SK-N-SH (cell line): ENCODE measurements around the gene CENPL. TPM values are rescaled to one million over a fixed set of nuclear protein-coding genes. Genes with fewer than 3 reads are reported as not detected.

ENCODE experiments used
- CTCF ChIA-PET: fragments of 300-600, 350-600 bp; formaldehyde crosslinking; extraction: SDS; loops from one replicate; lab custom pipeline; 2021; lab: Yijun Ruan, JAX
- POLR2A ChIA-PET: fragments of 350-600 bp; sonication (Branson Sonifier 250); formaldehyde crosslinking; extraction: SDS; loops from one replicate; lab custom pipeline; 2020; ENCODE audit warnings: antibody characterized with exemption, inconsistent platforms; lab: Yijun Ruan, JAX
- DNase-seq: peaks from one replicate; pipeline ENCODE4 v3.0.0; 2012
- H2AFZ ChIP-seq: fragments of 200-600 bp; sonication (generic); 2 replicates; pipeline ENCODE4 v1.8.1; 2016; ENCODE audit warnings: antibody characterized with exemption, mild to moderate bottlenecking, low read depth
- H3F3A ChIP-seq: fragments of 200-600 bp; sonication (generic); replicated peaks from 2 replicates; pipeline ENCODE3; 2016; ENCODE audit warnings: antibody characterized with exemption, mild to moderate bottlenecking; ENCODE audit not compliant: insufficient read depth
- H3K27ac ChIP-seq, 2 experiments: fragments of 200-500 bp in 1 of 2; fragments of 200-600 bp in 1 of 2; sonication (Bioruptor generic) in 1 of 2; sonication (generic), shearing (Covaris generic) in 1 of 2; 2 replicates each; pipeline versions ENCODE4 v1.5.1 to v1.6.1; 2014 to 2016; ENCODE audit warnings: low read depth in 2 of 2, inconsistent platforms in 1 of 2, low read length in 1 of 2, mild to moderate bottlenecking in 1 of 2, mixed read lengths in 1 of 2
- H3K27me3 ChIP-seq: fragments of 200-600 bp; sonication (generic), shearing (Covaris generic); 2 replicates; pipeline ENCODE4 v1.6.1; 2016; ENCODE audit warnings: mixed run types; ENCODE audit not compliant: insufficient read depth
- H3K36me3 ChIP-seq, 2 experiments: fragments of 200-500 bp in 1 of 2; fragments of 200-600 bp in 1 of 2; sonication (Bioruptor generic) in 1 of 2; sonication (generic) in 1 of 2; replicated peaks in 1 of 2; 2 replicates each; pipeline versions ENCODE3 to v1.5.1; 2014 to 2016; ENCODE audit warnings: low read length in 1 of 2, mild to moderate bottlenecking in 1 of 2; ENCODE audit not compliant: insufficient read depth in 2 of 2, control insufficient read depth in 1 of 2
- H3K4me1 ChIP-seq, 2 experiments: fragments of 200-500 bp in 1 of 2; fragments of 200-600 bp in 1 of 2; sonication (Bioruptor generic) in 1 of 2; sonication (generic), shearing (Covaris generic) in 1 of 2; 2 replicates each; pipeline versions ENCODE4 v1.5.1 to v1.6.1; 2014 to 2016; ENCODE audit warnings: low read depth in 1 of 2, low read length in 1 of 2, mixed run types in 1 of 2; ENCODE audit not compliant: insufficient read depth in 2 of 2, control insufficient read depth in 1 of 2
- H3K4me2 ChIP-seq: fragments of 200-600 bp; sonication (generic), shearing (Covaris generic); 2 replicates; pipeline ENCODE4 v1.6.1; 2017; ENCODE audit warnings: mixed run types
- H3K4me3 ChIP-seq, 2 experiments: fragments of 200-500 bp in 1 of 2; fragments of 200-600 bp in 1 of 2; sonication (Bioruptor generic) in 1 of 2; sonication (generic), shearing (Covaris generic) in 1 of 2; 2 replicates each; pipeline versions ENCODE4 v1.5.1 to v1.8.1; 2014 to 2016; ENCODE audit warnings: low read depth in 2 of 2, inconsistent platforms in 1 of 2, low read length in 1 of 2, mild to moderate bottlenecking in 1 of 2, mixed read lengths in 1 of 2, moderate library complexity in 1 of 2
- H3K79me2 ChIP-seq: fragments of 200-600 bp; sonication (generic); 2 replicates; pipeline ENCODE4 v1.8.1; 2017; ENCODE audit warnings: mild to moderate bottlenecking; ENCODE audit not compliant: insufficient read depth
- H3K9ac ChIP-seq: fragments of 200-600 bp; sonication (generic); 2 replicates; pipeline ENCODE4 v1.6.1; 2017; ENCODE audit warnings: mixed run types
- H3K9me2 ChIP-seq: fragments of 200-600 bp; sonication (generic); 2 replicates; pipeline ENCODE4 v1.6.1; 2017; ENCODE audit warnings: mixed run types
- H3K9me3 ChIP-seq: fragments of 200-600 bp; sonication (generic); 2 replicates; pipeline ENCODE4 v1.6.1; 2017; ENCODE audit warnings: mixed run types, mild to moderate bottlenecking, moderate library complexity
- H4K20me1 ChIP-seq: fragments of 200-600 bp; sonication (generic); 2 replicates; pipeline ENCODE4 v1.6.1; 2017; ENCODE audit warnings: mild to moderate bottlenecking, mixed run types; ENCODE audit not compliant: insufficient read depth
- CHD2 ChIP-seq: fragments of 150-350 bp; IDR thresholded peaks from 2 replicates; pipeline ENCODE4 v1.6.1; 2018; ENCODE audit warnings: low read length; ENCODE audit not compliant: partially characterized antibody
- ELF1 ChIP-seq: IDR thresholded peaks from 2 replicates; pipeline ENCODE4 v1.4.0; 2012
- EP300 ChIP-seq, 2 experiments: IDR thresholded peaks; 2 replicates each; pipeline versions ENCODE4 v1.4.0 to v1.6.1; 2012; ENCODE audit warnings: borderline replicate concordance in 1 of 2, low read depth in 1 of 2, low read length in 1 of 2
- EZH2phosphoT487 ChIP-seq: fragments of 200-600 bp; sonication (generic); IDR thresholded peaks from 2 replicates; pipeline ENCODE4 v1.6.1; 2017; ENCODE audit warnings: low read depth, mixed run types, mild to moderate bottlenecking, antibody characterized with exemption, moderate library complexity, borderline replicate concordance
- FOSL2 ChIP-seq: IDR thresholded peaks from 2 replicates; pipeline ENCODE4 v1.4.0; 2012; ENCODE audit warnings: low read depth, mild to moderate bottlenecking, moderate library complexity, borderline replicate concordance
- FOXM1 ChIP-seq: IDR thresholded peaks from 2 replicates; pipeline ENCODE4 v1.4.0; 2012; ENCODE audit warnings: low read depth, mild to moderate bottlenecking
- GATA2 ChIP-seq: sonication (generic); formaldehyde crosslinking; IDR thresholded peaks from 2 replicates; pipeline ENCODE4 v1.5.0; 2020; ENCODE audit warnings: mild to moderate bottlenecking, missing genetic modification reagents
- MEF2A ChIP-seq: IDR thresholded peaks from 2 replicates; pipeline ENCODE4 v1.4.0; 2012; ENCODE audit warnings: low read depth, borderline replicate concordance
- MXI1 ChIP-seq: IDR thresholded peaks from 2 replicates; pipeline ENCODE4 v1.6.1; 2012; ENCODE audit warnings: mild to moderate bottlenecking, low read depth, low read length, improper control_type of control experiment
- NFIC ChIP-seq: IDR thresholded peaks from 2 replicates; pipeline ENCODE4 v1.4.0; 2012; ENCODE audit warnings: borderline replicate concordance
- NRF1 ChIP-seq: IDR thresholded peaks from 2 replicates; pipeline ENCODE4 v1.6.1; 2012; ENCODE audit warnings: low read depth, mild to moderate bottlenecking, low read length
- PBX3 ChIP-seq: IDR thresholded peaks from 2 replicates; pipeline ENCODE4; 2012
- POLR2AphosphoS5 ChIP-seq: IDR thresholded peaks from 2 replicates; pipeline ENCODE4 v1.6.1; 2012; ENCODE audit warnings: low read depth, low read length
- RAD21 ChIP-seq: IDR thresholded peaks from 2 replicates; pipeline ENCODE4 v1.6.1; 2012; ENCODE audit warnings: mild to moderate bottlenecking, low read length
- RFX5 ChIP-seq: IDR thresholded peaks from 2 replicates; pipeline ENCODE4 v1.6.1; 2012; ENCODE audit warnings: mild to moderate bottlenecking, improper control_type of control experiment, low read length
- RXRA ChIP-seq: IDR thresholded peaks from 2 replicates; pipeline ENCODE4 v1.4.0; 2012; ENCODE audit warnings: low read depth, mild to moderate bottlenecking, borderline replicate concordance
- SIN3A ChIP-seq: IDR thresholded peaks from 2 replicates; pipeline ENCODE4 v1.6.1; 2012; ENCODE audit warnings: low read depth, mild to moderate bottlenecking, low read length, moderate library complexity, borderline replicate concordance
- YY1 ChIP-seq: IDR thresholded peaks from 2 replicates; pipeline ENCODE4 v1.4.0; 2012; ENCODE audit warnings: low read depth, mild to moderate bottlenecking
- WGBS: methylation state at CpG from one replicate; pipeline ENCODE4 v1.1.6; 2017; ENCODE audit warnings: low lambda C conversion rate; 5-methylcytosine and 5-hydroxymethylcytosine counted together
- polyA plus RNA-seq, 3 experiments: library from polyadenylated mRNA; depleted of rRNA; stranded (reverse); fragments of >200 nt; gene quantifications; 2 replicates each; pipeline ENCODE4 v1.2.3, GENCODE V29; 2012
- TF ChIP-seq, protein P1 (sequence below): IDR thresholded peaks from 2 replicates; pipeline ENCODE4 v1.6.1; 2012; ENCODE audit warnings: mild to moderate bottlenecking, low read depth, low read length, moderate library complexity
- TF ChIP-seq, protein P2 (sequence below): IDR thresholded peaks from 2 replicates; pipeline ENCODE4 v1.4.0; 2012; ENCODE audit warnings: low read depth
- TF ChIP-seq, protein P3 (sequence below): IDR thresholded peaks from 2 replicates; pipeline ENCODE4 v1.4.0; 2012; ENCODE audit warnings: low read depth, borderline replicate concordance
- TF ChIP-seq, protein P4 (sequence below): fragments of 150-350 bp; IDR thresholded peaks from 2 replicates; pipeline ENCODE4 v1.6.1; 2016; ENCODE audit warnings: mild to moderate bottlenecking, low read depth, low read length

CENPL gene
- polyA plus RNA-seq (2012; rRNA removed): 4.0 and 6.9 TPM in 2 replicates
- polyA plus RNA-seq (2012; cell fraction: cytosol; rRNA removed): 5.7 and 6.5 TPM in 2 replicates
- 2.0 and 4.4 TPM in 2 replicates for polyA plus RNA-seq (2012; cell fraction: nucleus; rRNA removed)

DNA sequence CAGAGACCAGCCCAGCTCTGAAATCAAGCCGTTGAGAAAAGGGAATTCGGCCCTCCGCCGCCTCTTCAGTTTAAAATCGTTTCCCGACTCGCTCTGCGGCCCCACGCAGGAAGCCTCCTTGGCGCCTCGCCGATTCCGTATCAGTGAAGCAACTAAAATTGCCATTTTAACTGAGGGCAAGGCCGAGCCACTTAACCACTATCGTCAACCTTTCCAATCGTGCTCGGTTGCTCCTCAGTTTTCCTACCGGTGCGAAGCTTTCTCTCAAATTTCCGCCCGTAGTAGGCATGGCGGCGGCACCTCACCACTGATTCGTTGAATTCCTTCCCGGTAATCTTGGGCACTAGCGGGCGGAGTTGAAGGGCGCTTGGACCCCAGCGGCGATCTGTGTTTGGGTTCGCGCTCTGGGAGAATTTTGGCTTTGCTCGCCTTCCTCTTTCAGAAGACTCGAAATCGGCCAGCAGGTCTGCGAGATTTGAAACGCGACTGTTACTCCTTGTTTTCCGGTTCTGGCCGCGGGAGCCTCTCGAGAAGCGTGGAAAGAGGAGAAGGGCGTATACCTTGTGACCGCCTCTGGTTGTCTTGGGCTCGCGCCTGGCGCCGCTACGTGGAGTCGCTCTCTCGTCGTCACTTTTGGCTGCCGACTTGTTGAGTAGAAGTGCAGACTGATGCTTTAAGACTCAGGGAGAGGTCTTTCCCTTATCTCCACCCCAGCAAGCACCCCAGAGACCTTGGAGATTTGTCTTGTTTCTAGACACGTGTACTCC, at the start of gene CENPL, which contains the start of gene DARS2:
TSS of gene CENPL (minus strand) at position 569 of the 767 bp plus-strand sequence. CDS start 13,584 bp downstream, outside the sequence.
TSS of gene DARS2 (plus strand) at position 359 of the 767 bp plus-strand sequence. CDS start 557 bp downstream, outside the sequence.
- POLR2A ChIA-PET: interaction anchor here (1.0 to 1.7 kb wide), 6 partner anchors 10 to 348 kb away, joined by 3 to 8 read pairs (median 4); partner anchors contain the start of genes GAS5, PRDX6 and ZBTB37
- Histone ChIP-seq H3K4me3 (peak within 1 kb of the TSS; percentile 76 to 93), H4K20me1 (no peaks in the 10 kb centered on the region), H3K36me3 (peaks cover 7% of the 10 kb centered on the region in 2 experiments), H3K9me3 (no peaks in the 10 kb centered on the region), H3K27ac (peak within 1 kb of the TSS; percentile 96 to 97), H3K9me2 (no peaks in the 10 kb centered on the region), H3K79me2 (peaks cover 67% of the 10 kb centered on the region), H3K9ac (peak within 1 kb of the TSS; percentile 86), H2AFZ (peak within 1 kb of the TSS; percentile 91), H3K4me2 (peak within 1 kb of the TSS; percentile 90), H3K4me1 (peaks cover 10 to 13% of the 10 kb centered on the region in 2 experiments; a peak in 3 of 4 replicates), H3F3A (peaks cover 16% of the 10 kb centered on the region), H3K27me3 (no peaks in the 10 kb centered on the region)
- DNase-seq: peak; percentile 85
- CTCF ChIA-PET: interaction anchor here (0.6 to 1.9 kb wide), 14 partner anchors 9 to 407 kb away, joined by 3 to 9 read pairs (median 3); partner anchors contain the start of gene KLHL20
- under 1% methylated on average over 35 of the region's 55 CpGs for WGBS
- TF ChIP-seq GATA2 (CRISPR knock-in tag) (peak; percentile 66), PBX3 (no peak), NFIC (peak; percentile 61; the same call in 1 of the 2 replicates), ELF1 (peak; percentile 96), FOXM1 (peak; percentile 44; the same call in 1 of the 2 replicates), EP300 (IDR thresholded peaks at IDR 0.05; ENCODE audit: borderline replicate concordance in 1 of 2, low read depth in 1 of 2, low read length in 1 of 2) (no peak; a peak in 2 of 4 replicates), RAD21 (no peak), RFX5 (no peak), SIN3A (peak; percentile 88; the same call in 1 of the 2 replicates), MEF2A (no peak), MXI1 (peak; percentile 81), NRF1 (no peak), FOSL2 (no peak), POLR2AphosphoS5 (peak; percentile 72), YY1 (peak; percentile 100), CHD2 (peak; percentile 69), EZH2phosphoT487 (no peak), RXRA (no peak)
- TF ChIP-seq, protein P1, sequence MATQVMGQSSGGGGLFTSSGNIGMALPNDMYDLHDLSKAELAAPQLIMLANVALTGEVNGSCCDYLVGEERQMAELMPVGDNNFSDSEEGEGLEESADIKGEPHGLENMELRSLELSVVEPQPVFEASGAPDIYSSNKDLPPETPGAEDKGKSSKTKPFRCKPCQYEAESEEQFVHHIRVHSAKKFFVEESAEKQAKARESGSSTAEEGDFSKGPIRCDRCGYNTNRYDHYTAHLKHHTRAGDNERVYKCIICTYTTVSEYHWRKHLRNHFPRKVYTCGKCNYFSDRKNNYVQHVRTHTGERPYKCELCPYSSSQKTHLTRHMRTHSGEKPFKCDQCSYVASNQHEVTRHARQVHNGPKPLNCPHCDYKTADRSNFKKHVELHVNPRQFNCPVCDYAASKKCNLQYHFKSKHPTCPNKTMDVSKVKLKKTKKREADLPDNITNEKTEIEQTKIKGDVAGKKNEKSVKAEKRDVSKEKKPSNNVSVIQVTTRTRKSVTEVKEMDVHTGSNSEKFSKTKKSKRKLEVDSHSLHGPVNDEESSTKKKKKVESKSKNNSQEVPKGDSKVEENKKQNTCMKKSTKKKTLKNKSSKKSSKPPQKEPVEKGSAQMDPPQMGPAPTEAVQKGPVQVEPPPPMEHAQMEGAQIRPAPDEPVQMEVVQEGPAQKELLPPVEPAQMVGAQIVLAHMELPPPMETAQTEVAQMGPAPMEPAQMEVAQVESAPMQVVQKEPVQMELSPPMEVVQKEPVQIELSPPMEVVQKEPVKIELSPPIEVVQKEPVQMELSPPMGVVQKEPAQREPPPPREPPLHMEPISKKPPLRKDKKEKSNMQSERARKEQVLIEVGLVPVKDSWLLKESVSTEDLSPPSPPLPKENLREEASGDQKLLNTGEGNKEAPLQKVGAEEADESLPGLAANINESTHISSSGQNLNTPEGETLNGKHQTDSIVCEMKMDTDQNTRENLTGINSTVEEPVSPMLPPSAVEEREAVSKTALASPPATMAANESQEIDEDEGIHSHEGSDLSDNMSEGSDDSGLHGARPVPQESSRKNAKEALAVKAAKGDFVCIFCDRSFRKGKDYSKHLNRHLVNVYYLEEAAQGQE: peak; percentile 31
- TF ChIP-seq, protein P2, sequence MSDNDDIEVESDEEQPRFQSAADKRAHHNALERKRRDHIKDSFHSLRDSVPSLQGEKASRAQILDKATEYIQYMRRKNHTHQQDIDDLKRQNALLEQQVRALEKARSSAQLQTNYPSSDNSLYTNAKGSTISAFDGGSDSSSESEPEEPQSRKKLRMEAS: peak; percentile 82
- TF ChIP-seq, protein P3, sequence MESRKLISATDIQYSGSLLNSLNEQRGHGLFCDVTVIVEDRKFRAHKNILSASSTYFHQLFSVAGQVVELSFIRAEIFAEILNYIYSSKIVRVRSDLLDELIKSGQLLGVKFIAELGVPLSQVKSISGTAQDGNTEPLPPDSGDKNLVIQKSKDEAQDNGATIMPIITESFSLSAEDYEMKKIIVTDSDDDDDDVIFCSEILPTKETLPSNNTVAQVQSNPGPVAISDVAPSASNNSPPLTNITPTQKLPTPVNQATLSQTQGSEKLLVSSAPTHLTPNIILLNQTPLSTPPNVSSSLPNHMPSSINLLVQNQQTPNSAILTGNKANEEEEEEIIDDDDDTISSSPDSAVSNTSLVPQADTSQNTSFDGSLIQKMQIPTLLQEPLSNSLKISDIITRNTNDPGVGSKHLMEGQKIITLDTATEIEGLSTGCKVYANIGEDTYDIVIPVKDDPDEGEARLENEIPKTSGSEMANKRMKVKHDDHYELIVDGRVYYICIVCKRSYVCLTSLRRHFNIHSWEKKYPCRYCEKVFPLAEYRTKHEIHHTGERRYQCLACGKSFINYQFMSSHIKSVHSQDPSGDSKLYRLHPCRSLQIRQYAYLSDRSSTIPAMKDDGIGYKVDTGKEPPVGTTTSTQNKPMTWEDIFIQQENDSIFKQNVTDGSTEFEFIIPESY: no peak; the same call in 1 of the 2 replicates
- TF ChIP-seq, protein P4, sequence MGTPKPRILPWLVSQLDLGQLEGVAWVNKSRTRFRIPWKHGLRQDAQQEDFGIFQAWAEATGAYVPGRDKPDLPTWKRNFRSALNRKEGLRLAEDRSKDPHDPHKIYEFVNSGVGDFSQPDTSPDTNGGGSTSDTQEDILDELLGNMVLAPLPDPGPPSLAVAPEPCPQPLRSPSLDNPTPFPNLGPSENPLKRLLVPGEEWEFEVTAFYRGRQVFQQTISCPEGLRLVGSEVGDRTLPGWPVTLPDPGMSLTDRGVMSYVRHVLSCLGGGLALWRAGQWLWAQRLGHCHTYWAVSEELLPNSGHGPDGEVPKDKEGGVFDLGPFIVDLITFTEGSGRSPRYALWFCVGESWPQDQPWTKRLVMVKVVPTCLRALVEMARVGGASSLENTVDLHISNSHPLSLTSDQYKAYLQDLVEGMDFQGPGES: no peak
